Central memory CD8-positive, alpha-beta T cell (primary cell): ENCODE results near the gene ABCA1.

ENCODE experiments used
- ATAC-seq: fragments of 150-1000 bp; cut with Tn5 transposase; replicated peaks from 2 replicates; pipeline ENCODE4 v1.10.0; 2022; ENCODE audit warnings: mild to moderate bottlenecking, moderate FRiP score, moderate number of reproducible peaks; ENCODE audit not compliant: poor library complexity, severe bottlenecking; ENCODE audit errors: extremely low read depth
- DNase-seq, 2 donors: peaks; one replicate each; pipeline ENCODE4 v3.0.0; 2021; ENCODE audit warnings: low spot score in 2 of 2
- H3K27ac Mint-ChIP-seq: one replicate; pipeline ENCODE4 v1.8.0; 2022; ENCODE audit warnings: low read depth, mild to moderate bottlenecking, moderate library complexity, mixed read lengths
- H3K27me3 Mint-ChIP-seq: one replicate; pipeline ENCODE4 v1.8.0; 2022; ENCODE audit warnings: mixed read lengths
- H3K36me3 Mint-ChIP-seq: one replicate; pipeline ENCODE4 v1.8.0; 2022; ENCODE audit warnings: mild to moderate bottlenecking, moderate library complexity, mixed read lengths; ENCODE audit not compliant: insufficient read depth
- H3K4me1 Mint-ChIP-seq: one replicate; pipeline ENCODE4 v1.8.0; 2022; ENCODE audit warnings: mixed read lengths
- H3K4me3 Mint-ChIP-seq: one replicate; pipeline ENCODE4 v1.8.0; 2022; ENCODE audit warnings: mild to moderate bottlenecking, moderate library complexity, mixed read lengths
- H3K9me3 Mint-ChIP-seq: one replicate; pipeline ENCODE4 v1.8.0; 2022; ENCODE audit warnings: mixed read lengths

ABCA1 gene

DNA sequence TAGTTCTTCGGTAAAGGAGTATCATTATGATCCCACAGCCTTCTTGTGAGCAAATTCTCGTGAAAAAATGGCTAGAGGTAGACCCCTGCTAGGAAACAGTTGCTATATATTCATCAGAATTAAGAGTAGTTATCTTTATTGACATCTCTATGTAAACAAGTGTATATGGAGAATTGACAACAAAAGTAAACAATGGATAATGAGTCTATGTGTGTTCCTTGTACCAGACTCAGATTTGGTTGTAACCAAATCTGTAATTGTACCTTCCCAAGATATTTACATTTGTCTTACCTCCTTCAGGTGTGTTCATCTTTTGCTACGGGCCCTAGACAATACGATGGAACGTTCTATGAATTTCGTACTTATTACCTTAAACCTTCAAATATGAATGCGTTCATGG is 161.9 kb downstream of the ABCA1 start:
- DNase-seq = no peak
- Mint-ChIP-seq H3K36me3 (peaks cover 1% of the 10 kb centered on the region), H3K4me1 (peaks cover 6% of the 10 kb centered on the region), H3K4me3 (no peak overlapping the region), H3K27ac (no peak overlapping the region), H3K27me3 (no peaks in the 10 kb centered on the region), H3K9me3 (no peaks in the 10 kb centered on the region)
- no peak for ATAC-seq

DNA sequence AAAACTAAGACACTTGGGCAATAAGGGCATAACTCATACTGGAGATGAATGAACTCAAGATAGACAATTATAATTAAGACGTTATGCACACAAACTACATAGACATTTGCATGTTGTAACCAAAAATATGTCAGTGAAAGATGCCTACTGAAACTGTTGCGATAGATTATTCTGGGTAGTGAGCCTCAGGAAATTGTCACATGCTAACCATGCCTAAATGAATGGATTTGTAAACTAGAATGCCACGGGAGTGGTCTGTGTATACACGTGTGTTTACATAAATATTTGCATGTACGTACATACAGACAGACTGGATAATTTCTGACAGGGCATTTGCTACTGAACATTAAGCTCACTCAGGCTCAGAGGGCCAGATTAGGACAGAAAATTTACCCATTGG is 162.8 kb downstream of the ABCA1 start:
- Mint-ChIP-seq H3K4me1 (peaks cover 6% of the 10 kb centered on the region), H3K27ac (no peak overlapping the region), H3K27me3 (no peaks in the 10 kb centered on the region), H3K9me3 (no peaks in the 10 kb centered on the region), H3K4me3 (peak overlapping the region; percentile 79), H3K36me3 (peaks cover 5% of the 10 kb centered on the region)
- ATAC-seq = no peak
- no peak for DNase-seq

DNA sequence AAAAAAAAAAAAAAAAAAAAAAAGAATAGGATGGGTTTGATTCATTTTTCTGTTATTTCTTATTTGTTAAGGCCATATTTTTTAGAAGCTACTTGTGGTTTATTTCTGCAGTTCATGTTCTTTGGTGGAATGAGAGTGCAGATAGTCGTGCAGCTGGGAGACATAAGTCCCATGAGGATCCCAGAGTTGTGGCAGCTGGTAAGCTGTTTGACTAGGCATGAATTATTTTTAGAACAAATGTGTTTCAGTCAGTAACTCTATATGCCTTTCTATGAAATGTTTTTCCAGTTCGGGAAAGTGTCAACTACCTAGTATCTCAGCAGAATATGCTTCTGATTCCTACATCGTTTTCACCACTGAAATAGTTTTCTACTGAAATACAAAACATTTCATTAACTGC is 169.0 kb downstream of the ABCA1 start:
- DNase-seq (no peak), ATAC-seq (no peak)
- H3K36me3 Mint-ChIP-seq = peaks cover 12% of the 10 kb centered on the region
- no peak overlapping the region for H3K4me3 Mint-ChIP-seq
- H3K4me1 Mint-ChIP-seq = peaks cover 6% of the 10 kb centered on the region
- no peaks in the 10 kb centered on the region for H3K9me3 Mint-ChIP-seq
- H3K27me3 Mint-ChIP-seq = no peaks in the 10 kb centered on the region
- H3K27ac Mint-ChIP-seq = no peak overlapping the region

DNA sequence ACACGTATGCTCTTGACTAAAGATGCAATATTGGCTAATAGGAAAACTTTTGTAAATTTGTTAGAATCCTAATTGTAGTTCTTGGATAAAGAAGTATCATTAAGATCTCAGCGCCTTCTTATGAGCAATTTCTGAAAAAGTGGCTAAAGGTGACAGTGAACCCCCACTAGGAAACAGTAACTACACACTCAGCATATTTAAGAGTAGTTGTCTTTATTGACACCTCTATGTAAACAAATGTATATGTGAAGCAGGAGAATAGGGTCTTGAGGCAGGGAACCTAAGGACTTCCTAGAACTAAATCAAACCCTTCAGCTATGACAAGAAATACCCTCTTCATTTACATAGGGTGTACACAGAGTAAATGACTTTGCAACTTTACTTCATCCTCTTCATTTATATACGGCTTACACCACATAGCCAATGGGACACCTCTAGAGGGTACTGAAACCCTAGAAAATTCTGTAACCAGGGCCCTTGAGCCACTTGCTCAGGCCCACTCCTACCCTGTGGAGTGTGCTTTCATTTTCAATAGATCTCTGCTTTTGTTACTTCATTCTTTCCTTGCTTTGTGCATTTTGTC is 177.7 kb downstream of the ABCA1 start:
- ATAC-seq (no peak), DNase-seq (no peak)
- Mint-ChIP-seq H3K4me3 (no peak overlapping the region), H3K4me1 (peaks cover 20% of the 10 kb centered on the region), H3K27ac (no peak overlapping the region), H3K36me3 (peaks cover 24% of the 10 kb centered on the region), H3K9me3 (no peaks in the 10 kb centered on the region), H3K27me3 (no peaks in the 10 kb centered on the region)

DNA sequence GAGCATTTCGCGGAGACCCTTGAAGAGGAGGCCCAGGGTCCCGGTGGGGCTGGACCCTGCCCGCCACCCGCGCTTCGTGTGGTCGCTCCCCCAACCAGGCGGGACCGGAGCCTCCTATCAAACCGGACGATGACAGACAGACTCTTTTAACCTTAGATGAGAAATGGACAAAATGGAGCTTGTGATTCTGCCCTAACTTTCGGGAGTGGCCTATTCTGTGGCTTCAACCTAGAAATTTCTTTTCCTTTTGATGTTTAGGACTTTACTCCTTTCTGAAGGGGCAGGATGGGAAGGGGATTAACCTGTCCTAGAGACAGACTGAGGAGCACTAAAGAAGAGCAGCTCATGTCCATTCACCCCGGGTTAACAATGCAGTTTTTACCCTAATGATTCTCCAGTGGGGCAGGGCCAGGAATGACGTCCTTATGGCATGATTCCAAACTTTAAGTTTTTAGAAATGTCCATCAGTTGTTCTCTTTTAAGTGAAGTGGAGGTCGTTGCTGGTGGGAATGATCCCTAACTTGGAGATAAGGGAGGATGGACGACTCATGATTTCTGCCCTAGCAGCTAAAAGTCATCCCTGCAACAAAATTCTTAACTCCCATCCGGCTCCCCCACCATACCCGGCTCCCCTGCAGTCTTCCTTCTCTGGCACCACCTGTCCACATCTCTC is 179.5 kb downstream of the ABCA1 start:
- peak overlapping the region; percentile 98 for H3K27ac Mint-ChIP-seq
- no peaks in the 10 kb centered on the region for H3K27me3 Mint-ChIP-seq
- H3K36me3 Mint-ChIP-seq = peaks cover 16% of the 10 kb centered on the region
- ATAC-seq = peak; percentile 0
- peaks cover 20% of the 10 kb centered on the region for H3K4me1 Mint-ChIP-seq
- no peaks in the 10 kb centered on the region for H3K9me3 Mint-ChIP-seq
- peak overlapping the region; percentile 96 for H3K4me3 Mint-ChIP-seq
- no peak for DNase-seq

DNA sequence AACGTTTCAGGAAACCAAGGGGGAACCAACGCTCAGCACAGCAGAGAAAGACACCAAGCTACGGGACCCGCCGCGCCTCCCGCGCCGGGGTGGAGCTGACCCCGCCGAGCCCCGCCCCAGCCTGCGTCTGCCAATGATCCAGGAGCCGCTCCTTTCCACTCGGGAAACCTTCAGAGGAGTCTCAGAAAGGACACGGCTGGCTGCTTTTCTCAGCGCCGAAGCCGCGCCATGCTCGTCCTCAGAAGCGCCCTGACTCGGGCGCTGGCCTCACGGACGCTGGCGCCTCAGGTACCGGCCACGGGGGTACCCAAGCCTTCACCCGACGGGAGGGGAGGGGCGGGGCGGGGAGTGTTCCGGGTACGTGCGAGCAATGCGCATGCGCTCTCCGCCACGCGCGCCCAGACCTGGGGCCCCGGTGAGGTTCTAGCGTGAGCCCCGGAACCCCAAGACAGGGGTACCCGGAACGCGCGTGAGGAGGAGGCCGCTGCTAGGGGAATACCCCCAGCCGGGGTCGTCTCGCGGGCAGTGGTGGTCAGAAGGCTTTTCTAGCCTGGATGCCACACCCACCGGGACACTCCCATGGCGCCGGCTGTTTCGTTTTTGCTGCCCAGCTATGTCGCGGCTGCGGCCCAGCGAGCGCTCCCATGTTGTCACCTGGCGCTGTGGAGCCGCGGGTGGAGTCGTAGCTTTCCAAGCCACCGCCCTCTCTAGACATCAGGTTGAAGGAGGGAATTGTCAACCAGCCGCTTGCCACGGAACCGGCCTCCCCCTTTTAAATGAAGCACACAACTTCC is 180.2 kb downstream of the ABCA1 start, which contains the start of gene NIPSNAP3A:
Gene NIPSNAP3A (plus strand): TSS at position 119 of the 794 bp plus-strand sequence. CDS start 110 bp downstream, at position 229.
- DNase-seq = peak; percentile 79 to 84
- ATAC-seq = peak; percentile 82
- Mint-ChIP-seq H3K4me1 (peaks cover 20% of the 10 kb centered on the region), H3K9me3 (no peaks in the 10 kb centered on the region), H3K27ac (peak within 1 kb of the TSS; percentile 98), H3K27me3 (no peaks in the 10 kb centered on the region), H3K36me3 (peaks cover 16% of the 10 kb centered on the region), H3K4me3 (peak within 1 kb of the TSS; percentile 96)

DNA sequence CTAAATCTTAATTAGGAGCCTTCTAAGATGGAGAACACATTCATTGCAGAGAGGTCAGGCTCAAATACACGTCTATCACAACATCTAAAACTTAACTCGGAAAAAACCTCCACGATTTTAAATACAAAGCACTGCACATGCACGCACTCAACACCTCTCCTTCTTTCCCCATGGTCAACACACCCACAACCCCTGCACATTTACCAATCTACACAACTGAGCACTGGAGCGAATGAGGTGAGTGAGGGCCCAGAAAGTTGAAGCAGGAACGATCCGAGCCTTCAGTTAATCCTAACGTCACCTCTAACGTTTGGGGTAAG is 180.8 kb downstream of the ABCA1 start:
- Mint-ChIP-seq H3K9me3 (no peaks in the 10 kb centered on the region), H3K27me3 (no peaks in the 10 kb centered on the region), H3K4me3 (peak overlapping the region; percentile 96), H3K27ac (peak overlapping the region; percentile 98), H3K4me1 (peaks cover 20% of the 10 kb centered on the region), H3K36me3 (peaks cover 16% of the 10 kb centered on the region)
- ATAC-seq = no peak
- no peak for DNase-seq

DNA sequence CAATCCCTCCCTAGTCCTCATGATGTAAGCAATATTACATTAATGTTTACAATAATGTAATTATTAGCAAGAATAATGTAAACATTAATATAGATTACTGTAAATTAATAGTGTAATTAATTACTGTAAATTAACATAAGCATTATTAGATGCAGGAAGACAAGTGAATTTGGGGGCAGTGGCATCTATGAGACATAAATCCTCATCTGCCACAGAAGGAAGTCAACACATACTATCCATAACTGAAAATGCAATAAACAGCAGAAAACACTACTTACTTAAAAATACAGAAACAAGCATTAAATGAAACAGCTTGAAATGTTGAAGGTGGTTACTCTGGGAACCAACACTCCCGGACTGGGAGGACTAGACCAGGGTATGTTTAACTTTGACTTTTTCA is 181.2 kb downstream of the ABCA1 start:
- ATAC-seq (no peak), DNase-seq (no peak)
- Mint-ChIP-seq H3K4me3 (peak overlapping the region; percentile 96), H3K36me3 (peaks cover 13% of the 10 kb centered on the region), H3K27me3 (no peaks in the 10 kb centered on the region), H3K9me3 (no peaks in the 10 kb centered on the region), H3K27ac (peak overlapping the region; percentile 98), H3K4me1 (peaks cover 20% of the 10 kb centered on the region)

DNA sequence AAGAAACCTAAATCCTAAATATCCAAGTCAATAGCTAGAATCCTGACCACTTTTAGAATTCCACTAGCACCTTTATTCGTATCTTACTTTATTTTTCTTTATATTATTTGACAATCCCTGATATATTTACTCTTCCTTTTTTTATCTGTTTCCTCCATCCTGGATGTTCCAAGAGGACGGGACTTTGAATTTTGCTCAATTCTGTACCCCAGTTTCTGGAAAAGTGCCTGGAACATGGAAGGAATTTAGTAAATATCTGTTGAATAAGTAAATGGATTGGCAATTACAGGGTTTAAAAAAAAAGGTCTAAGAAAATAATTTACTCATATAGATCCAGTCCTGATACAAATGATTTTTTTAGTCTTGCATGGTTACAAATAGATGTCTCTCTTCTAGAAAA is 181.7 kb downstream of the ABCA1 start:
- peaks cover 20% of the 10 kb centered on the region for H3K4me1 Mint-ChIP-seq
- H3K36me3 Mint-ChIP-seq = peaks cover 13% of the 10 kb centered on the region
- H3K27me3 Mint-ChIP-seq = no peaks in the 10 kb centered on the region
- DNase-seq = no peak
- no peaks in the 10 kb centered on the region for H3K9me3 Mint-ChIP-seq
- no peak for ATAC-seq
- H3K4me3 Mint-ChIP-seq = peak overlapping the region; percentile 96
- no peak overlapping the region for H3K27ac Mint-ChIP-seq

DNA sequence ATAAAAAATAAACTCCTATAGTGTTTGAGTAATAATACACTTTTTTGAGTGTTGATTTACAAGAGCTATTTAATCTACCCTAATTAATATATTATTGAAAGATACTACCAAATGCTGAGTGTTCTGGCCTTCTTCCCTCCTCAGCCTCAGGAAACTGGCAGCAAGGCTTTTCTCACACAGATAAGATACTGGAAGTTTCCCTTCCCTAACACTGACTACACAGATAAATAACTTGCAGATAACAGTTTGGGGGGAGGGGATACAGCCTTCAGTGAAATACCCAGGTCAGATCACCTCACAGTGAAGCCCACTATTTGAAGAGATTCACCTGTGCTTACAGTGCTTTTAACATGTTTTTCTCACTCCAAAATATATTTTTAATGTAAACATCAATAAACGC is 182.1 kb downstream of the ABCA1 start:
- Mint-ChIP-seq H3K27ac (no peak overlapping the region), H3K4me1 (peaks cover 20% of the 10 kb centered on the region), H3K36me3 (peaks cover 13% of the 10 kb centered on the region), H3K4me3 (no peak overlapping the region), H3K27me3 (no peaks in the 10 kb centered on the region), H3K9me3 (no peaks in the 10 kb centered on the region)
- ATAC-seq (no peak), DNase-seq (no peak)

DNA sequence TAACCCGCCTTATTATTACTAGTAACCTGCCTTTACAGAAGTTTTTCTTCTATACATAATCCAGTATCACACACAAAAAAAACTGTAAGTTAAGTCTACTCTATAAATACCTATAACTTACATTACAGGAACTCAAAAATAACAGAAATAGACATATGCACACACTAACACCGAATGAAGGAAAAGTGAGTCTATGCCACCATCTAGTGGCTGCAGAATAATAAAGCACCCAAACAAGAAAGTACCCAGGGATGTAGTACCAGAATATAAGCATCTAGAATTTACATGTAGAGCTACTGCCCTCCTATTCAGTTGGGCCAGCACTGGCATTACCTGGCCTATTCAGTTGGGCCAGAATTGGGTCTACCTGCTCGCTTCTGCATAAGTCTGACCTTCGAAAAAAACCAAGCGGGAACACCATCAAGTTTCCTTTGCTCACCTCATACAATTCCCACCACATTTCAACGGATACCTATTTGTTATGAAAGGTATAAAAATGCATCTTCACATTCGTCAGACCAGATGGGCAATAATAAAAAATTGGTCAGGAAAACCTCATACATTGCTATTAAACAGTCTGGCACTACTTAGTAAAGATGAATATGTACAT is 184.5 kb downstream of the ABCA1 start:
- ATAC-seq (no peak), DNase-seq (no peak)
- Mint-ChIP-seq H3K4me1 (peaks cover 14% of the 10 kb centered on the region), H3K27ac (no peak overlapping the region), H3K9me3 (no peaks in the 10 kb centered on the region), H3K27me3 (no peaks in the 10 kb centered on the region), H3K36me3 (peaks cover 11% of the 10 kb centered on the region), H3K4me3 (no peak overlapping the region)

DNA sequence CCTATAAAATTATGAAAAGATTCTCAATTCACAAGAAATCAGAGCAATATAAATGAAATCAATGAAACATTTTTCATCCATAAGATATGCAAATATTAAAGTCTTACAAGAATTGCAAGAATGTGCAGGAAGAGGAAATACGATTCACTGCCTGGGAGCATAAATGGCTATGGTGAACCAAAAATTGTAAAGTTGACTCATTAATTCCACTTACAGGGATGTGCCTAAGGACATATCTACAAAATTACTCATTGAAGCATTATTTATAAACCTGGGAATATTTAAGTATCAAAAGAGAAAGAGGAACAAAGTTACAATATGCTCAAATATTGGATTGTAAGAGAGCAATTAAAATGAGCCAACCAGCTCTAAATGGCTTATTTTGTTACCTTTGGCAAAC is 187.3 kb downstream of the ABCA1 start:
- H3K27me3 Mint-ChIP-seq = no peaks in the 10 kb centered on the region
- H3K27ac Mint-ChIP-seq = no peak overlapping the region
- H3K4me3 Mint-ChIP-seq = no peak overlapping the region
- ATAC-seq (no peak), DNase-seq (no peak)
- H3K36me3 Mint-ChIP-seq = no peaks in the 10 kb centered on the region
- no peaks in the 10 kb centered on the region for H3K4me1 Mint-ChIP-seq
- no peaks in the 10 kb centered on the region for H3K9me3 Mint-ChIP-seq
